HG03442 (cell line): ENCODE measurements around the gene TEX261.

ENCODE experiments used
- ATAC-seq: cut with Tn5 transposase; IDR thresholded peaks from one replicate; pipeline ENCODE4 v1.9.1; 2021; ENCODE audit warnings: mild to moderate bottlenecking, moderate library complexity; ENCODE audit not compliant: unreplicated experiment

Gene TEX261

GRCh38 chr2:70982971-70983370 lies 11.7 kb downstream of the TEX261 start:
- ATAC-seq, result no peak

- ATAC-seq, result no peak
Observed at GRCh38 chr2:70981866-70982810, 12.5 kb downstream of the TEX261 start.

- no peak for ATAC-seq
Observed at GRCh38 chr2:70981421-70981820, 13.3 kb downstream of the TEX261 start.

- no peak for ATAC-seq
Observed at GRCh38 chr2:70979626-70980025, 15.0 kb downstream of the TEX261 start.

GRCh38 chr2:70979180-70979488 lies 15.5 kb downstream of the TEX261 start:
- ATAC-seq, result no peak

- no peak for ATAC-seq
Observed at GRCh38 chr2:70978341-70979179, 16.1 kb downstream of the TEX261 start, which contains the start of gene ANKRD53. Gene ANKRD53 (plus strand): TSS chr2:70978630. CDS start chr2:70978646, 16 bp downstream.

GRCh38 chr2:70977605-70978205 lies 17.0 kb downstream of the TEX261 start:
- no peak for ATAC-seq

- no peak for ATAC-seq
Observed at GRCh38 chr2:70975237-70975636, 19.4 kb downstream of the TEX261 start.

- ATAC-seq, result no peak
Observed at GRCh38 chr2:70974592-70974991, 20.1 kb downstream of the TEX261 start.

- ATAC-seq, result no peak
Observed at GRCh38 chr2:70967189-70967588, 27.5 kb downstream of the TEX261 start.

GRCh38 chr2:70966681-70967080 lies 28.0 kb downstream of the TEX261 start:
- ATAC-seq, result no peak

GRCh38 chr2:70965506-70965905 lies 29.2 kb downstream of the TEX261 start:
- ATAC-seq, result no peak

- ATAC-seq, result peak; percentile 87
Observed at GRCh38 chr2:70964596-70965386, 29.9 kb downstream of the TEX261 start.

- no peak for ATAC-seq
Observed at GRCh38 chr2:70964133-70964532, 30.5 kb downstream of the TEX261 start.

- no peak for ATAC-seq
Observed at GRCh38 chr2:70962885-70963878, 31.5 kb downstream of the TEX261 start.

- no peak for ATAC-seq
Observed at GRCh38 chr2:70962211-70962884, 32.3 kb downstream of the TEX261 start.

- ATAC-seq, result no peak
Observed at GRCh38 chr2:70961648-70961994, 33.1 kb downstream of the TEX261 start.

GRCh38 chr2:70960833-70961647 lies 33.6 kb downstream of the TEX261 start:
- no peak for ATAC-seq
